Ishikawa (cell line): Measurements from ENCODE around the gene PGM1.

Experiments
- CEBPB ChIP-seq: IDR thresholded peaks from 2 replicates; pipeline ENCODE4 v1.6.1; 2012
- CREB1 ChIP-seq: IDR thresholded peaks from 2 replicates; pipeline ENCODE4 v1.6.1; 2012; ENCODE audit warnings: low read depth
- EGR1 ChIP-seq: IDR thresholded peaks from 2 replicates; pipeline ENCODE4 v1.6.1; 2012
- EP300 ChIP-seq: IDR thresholded peaks from 2 replicates; pipeline ENCODE4 v1.6.1; 2012; ENCODE audit warnings: borderline replicate concordance
- FOXM1 ChIP-seq: IDR thresholded peaks from 2 replicates; pipeline ENCODE4 v1.6.1; 2012; ENCODE audit warnings: low read depth, borderline replicate concordance
- NFIC ChIP-seq: IDR thresholded peaks from 2 replicates; pipeline ENCODE4 v1.6.1; 2012
- RAD21 ChIP-seq: IDR thresholded peaks from 2 replicates; pipeline ENCODE4 v1.6.1; 2012; ENCODE audit warnings: low read depth
- TAF1 ChIP-seq: IDR thresholded peaks from 2 replicates; pipeline ENCODE4 v1.6.1; 2012; ENCODE audit warnings: low read depth, mild to moderate bottlenecking
- TCF12 ChIP-seq: IDR thresholded peaks from 2 replicates; pipeline ENCODE4 v1.6.1; 2012; ENCODE audit warnings: low read depth
- TEAD4 ChIP-seq: IDR thresholded peaks from 2 replicates; pipeline ENCODE4 v1.6.1; 2012
- USF1 ChIP-seq: IDR thresholded peaks from 2 replicates; pipeline ENCODE4 v1.6.1; 2012
- YY1 ChIP-seq: IDR thresholded peaks from 2 replicates; pipeline ENCODE4 v1.6.1; 2012; ENCODE audit warnings: low read depth
- ZBTB7A ChIP-seq: IDR thresholded peaks from 2 replicates; pipeline ENCODE4 v1.6.1; 2012; ENCODE audit warnings: low read depth
- TF ChIP-seq, protein P1 (sequence below): IDR thresholded peaks from 2 replicates; pipeline ENCODE4 v1.6.1; 2012; ENCODE audit warnings: low read depth, mild to moderate bottlenecking
- TF ChIP-seq, protein P2 (sequence below): IDR thresholded peaks from 2 replicates; pipeline ENCODE4 v1.6.1; 2012

PGM1 gene

GRCh38 chr1:63593886-63594605, 835 bp downstream of the PGM1 start:
- TF ChIP-seq TEAD4: no peak
- no peak for TF ChIP-seq EGR1
- no peak for TF ChIP-seq CREB1
- no peak for TF ChIP-seq FOXM1
- TF ChIP-seq TAF1: no peak; the same call in 1 of the 2 replicates
- no peak for TF ChIP-seq USF1
- TF ChIP-seq YY1: no peak
- no peak for TF ChIP-seq EP300
- peak; percentile 60; the same call in 1 of the 2 replicates for TF ChIP-seq TCF12
- TF ChIP-seq CEBPB: peak; percentile 86
- TF ChIP-seq NFIC: peak; percentile 77
- TF ChIP-seq ZBTB7A: peak; percentile 17; the same call in 1 of the 2 replicates
- no peak for TF ChIP-seq RAD21
- TF ChIP-seq, protein P1, sequence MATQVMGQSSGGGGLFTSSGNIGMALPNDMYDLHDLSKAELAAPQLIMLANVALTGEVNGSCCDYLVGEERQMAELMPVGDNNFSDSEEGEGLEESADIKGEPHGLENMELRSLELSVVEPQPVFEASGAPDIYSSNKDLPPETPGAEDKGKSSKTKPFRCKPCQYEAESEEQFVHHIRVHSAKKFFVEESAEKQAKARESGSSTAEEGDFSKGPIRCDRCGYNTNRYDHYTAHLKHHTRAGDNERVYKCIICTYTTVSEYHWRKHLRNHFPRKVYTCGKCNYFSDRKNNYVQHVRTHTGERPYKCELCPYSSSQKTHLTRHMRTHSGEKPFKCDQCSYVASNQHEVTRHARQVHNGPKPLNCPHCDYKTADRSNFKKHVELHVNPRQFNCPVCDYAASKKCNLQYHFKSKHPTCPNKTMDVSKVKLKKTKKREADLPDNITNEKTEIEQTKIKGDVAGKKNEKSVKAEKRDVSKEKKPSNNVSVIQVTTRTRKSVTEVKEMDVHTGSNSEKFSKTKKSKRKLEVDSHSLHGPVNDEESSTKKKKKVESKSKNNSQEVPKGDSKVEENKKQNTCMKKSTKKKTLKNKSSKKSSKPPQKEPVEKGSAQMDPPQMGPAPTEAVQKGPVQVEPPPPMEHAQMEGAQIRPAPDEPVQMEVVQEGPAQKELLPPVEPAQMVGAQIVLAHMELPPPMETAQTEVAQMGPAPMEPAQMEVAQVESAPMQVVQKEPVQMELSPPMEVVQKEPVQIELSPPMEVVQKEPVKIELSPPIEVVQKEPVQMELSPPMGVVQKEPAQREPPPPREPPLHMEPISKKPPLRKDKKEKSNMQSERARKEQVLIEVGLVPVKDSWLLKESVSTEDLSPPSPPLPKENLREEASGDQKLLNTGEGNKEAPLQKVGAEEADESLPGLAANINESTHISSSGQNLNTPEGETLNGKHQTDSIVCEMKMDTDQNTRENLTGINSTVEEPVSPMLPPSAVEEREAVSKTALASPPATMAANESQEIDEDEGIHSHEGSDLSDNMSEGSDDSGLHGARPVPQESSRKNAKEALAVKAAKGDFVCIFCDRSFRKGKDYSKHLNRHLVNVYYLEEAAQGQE: no peak
- TF ChIP-seq, protein P2, sequence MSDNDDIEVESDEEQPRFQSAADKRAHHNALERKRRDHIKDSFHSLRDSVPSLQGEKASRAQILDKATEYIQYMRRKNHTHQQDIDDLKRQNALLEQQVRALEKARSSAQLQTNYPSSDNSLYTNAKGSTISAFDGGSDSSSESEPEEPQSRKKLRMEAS: no peak

GRCh38 chr1:63595435-63595834, 2.2 kb downstream of the PGM1 start:
- no peak for TF ChIP-seq ZBTB7A
- no peak for TF ChIP-seq USF1
- TF ChIP-seq EP300: no peak
- no peak for TF ChIP-seq TCF12
- no peak for TF ChIP-seq YY1
- no peak for TF ChIP-seq RAD21
- TF ChIP-seq CREB1: no peak
- no peak for TF ChIP-seq EGR1
- TF ChIP-seq FOXM1: no peak
- TF ChIP-seq TEAD4: no peak
- no peak for TF ChIP-seq TAF1
- TF ChIP-seq, protein P1: no peak
- TF ChIP-seq, protein P2: no peak
- no peak for TF ChIP-seq CEBPB
- TF ChIP-seq NFIC: no peak

- no peak for TF ChIP-seq YY1
- TF ChIP-seq, protein P2: no peak
- no peak for TF ChIP-seq TAF1
- TF ChIP-seq FOXM1: no peak
- no peak for TF ChIP-seq EP300
- TF ChIP-seq, protein P1: no peak
- TF ChIP-seq USF1: no peak
- TF ChIP-seq ZBTB7A: no peak
Measured at GRCh38 chr1:63599799-63600198, 6.6 kb downstream of the PGM1 start.

DNA sequence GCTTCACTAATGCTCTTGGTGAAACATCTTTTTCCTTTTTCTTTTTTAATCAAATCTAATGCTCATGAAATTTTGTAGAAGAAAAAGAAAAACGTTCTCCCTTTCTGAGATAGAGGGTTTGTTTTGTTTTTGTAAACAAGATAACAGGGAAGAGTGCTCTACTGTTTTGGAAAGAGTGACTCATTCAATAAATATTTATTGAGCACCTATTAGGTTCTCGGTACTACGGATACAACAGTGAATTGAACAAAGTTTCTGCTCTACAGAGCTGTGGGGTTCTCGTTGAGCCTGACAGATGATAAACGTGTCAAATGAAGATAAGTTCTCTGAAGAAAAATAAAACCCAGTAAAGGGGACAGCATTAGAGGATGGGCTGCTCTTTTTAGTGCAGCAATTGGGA, 7.0 kb downstream of the PGM1 start:
- no peak for TF ChIP-seq USF1
- TF ChIP-seq, protein P2: no peak
- no peak for TF ChIP-seq CEBPB
- no peak for TF ChIP-seq RAD21
- no peak for TF ChIP-seq TEAD4
- TF ChIP-seq, protein P1: no peak
- TF ChIP-seq ZBTB7A: no peak
- TF ChIP-seq TAF1: no peak
- TF ChIP-seq TCF12: no peak
- no peak for TF ChIP-seq FOXM1
- TF ChIP-seq NFIC: no peak
- no peak for TF ChIP-seq YY1
- no peak for TF ChIP-seq CREB1
- TF ChIP-seq EGR1: no peak
- TF ChIP-seq EP300: no peak
